GM19438 (cell line): ENCODE measurements around the gene RFX1.
"Not testable (repeated sequence)": the region's sequence is repeated elsewhere in the genome, so short reads cannot be mapped to it uniquely, and the experiment has no call there.

ENCODE experiments used
- ATAC-seq: cut with Tn5 transposase; IDR thresholded peaks from one replicate; pipeline ENCODE4 v1.9.1; 2021; ENCODE audit warnings: low read depth; ENCODE audit not compliant: unreplicated experiment

Gene RFX1

GRCh38 chr19:14006085-14006765 lies at the start of gene RFX1:
TSS of gene RFX1 (minus strand) at chr19:14006320. CDS start at chr19:13993843, 12,477 bp downstream.
- ATAC-seq: peak; percentile 70

GRCh38 chr19:14055396-14055795 lies 49.3 kb upstream of the RFX1 start:
- ATAC-seq: no peak

GRCh38 chr19:14054721-14055120 lies 48.6 kb upstream of the RFX1 start:
- ATAC-seq: no peak

GRCh38 chr19:14054099-14054498 lies 48.0 kb upstream of the RFX1 start:
- no peak for ATAC-seq

- ATAC-seq: no peak
These were observed 47.4 kb upstream of the RFX1 start for GRCh38 chr19:14053500-14053899.

GRCh38 chr19:14053032-14053431 lies 46.9 kb upstream of the RFX1 start:
- no peak for ATAC-seq

GRCh38 chr19:14052470-14052869 lies 46.4 kb upstream of the RFX1 start:
- no peak for ATAC-seq

- ATAC-seq: no peak
These were observed 45.9 kb upstream of the RFX1 start for GRCh38 chr19:14051980-14052379.

GRCh38 chr19:14050961-14051360 lies 44.8 kb upstream of the RFX1 start:
- ATAC-seq: not testable (repeated sequence)

GRCh38 chr19:14050512-14050911 lies 44.4 kb upstream of the RFX1 start:
- no peak for ATAC-seq

- no peak for ATAC-seq
These were observed 42.5 kb upstream of the RFX1 start for GRCh38 chr19:14048443-14049153.

- ATAC-seq: not testable (repeated sequence)
These were observed 41.7 kb upstream of the RFX1 start for GRCh38 chr19:14047866-14048265.

- ATAC-seq: peak; percentile 58
These were observed 36.8 kb upstream of the RFX1 start for GRCh38 chr19:14042659-14043608.

- ATAC-seq: no peak
These were observed 33.1 kb upstream of the RFX1 start for GRCh38 chr19:14039181-14039580.

- no peak for ATAC-seq
These were observed 29.6 kb upstream of the RFX1 start for GRCh38 chr19:14035706-14036105.

- not testable (repeated sequence) for ATAC-seq
These were observed 29.0 kb upstream of the RFX1 start for GRCh38 chr19:14035159-14035558.

GRCh38 chr19:14033946-14034345 lies 27.8 kb upstream of the RFX1 start:
- no peak for ATAC-seq

GRCh38 chr19:14031719-14032480 lies 25.8 kb upstream of the RFX1 start, which contains the start of gene IL27RA:
TSS of gene IL27RA (plus strand) at chr19:14031762. CDS start at chr19:14031873, 111 bp downstream.
- ATAC-seq: peak; percentile 62

- no peak for ATAC-seq
These were observed 25.0 kb upstream of the RFX1 start for GRCh38 chr19:14030997-14031718.
